ENCODE data around the gene NDUFC1.
"Not testable (repeated sequence)": the region's sequence is repeated elsewhere in the genome, so short reads cannot be mapped to it uniquely, and the experiment has no call there.

- not testable (repeated sequence) for TF ChIP-seq CTCF (IDR thresholded peaks at IDR 0.05 in 4 of 5, conservative IDR thresholded peaks at IDR 0.05 in 1 of 5); POLR2A (IDR thresholded peaks at IDR 0.05)
Measured at GRCh38 chr4:139322070-139322469, 19.8 kb upstream of the NDUFC1 start.
